Parathyroid adenoma (tissue), 2 donors: Measurements from ENCODE around the gene TMEM108.

Experiments used
- H2AFZ ChIP-seq: fragments of 300-600 bp; sonication (generic); one replicate; pipeline ENCODE4 v1.7.0; 2017; ENCODE audit warnings: antibody characterized with exemption, mild to moderate bottlenecking
- H3K27ac ChIP-seq: fragments of 300-600 bp; sonication (generic); one replicate; pipeline ENCODE4 v1.7.0; 2017
- H3K27me3 ChIP-seq: fragments of 300-600 bp; sonication (generic); one replicate; pipeline ENCODE4 v1.7.0; 2017; ENCODE audit warnings: low read length; ENCODE audit not compliant: control insufficient read depth, insufficient read depth
- H3K36me3 ChIP-seq: fragments of 300-600 bp; sonication (generic); one replicate; pipeline ENCODE4 v1.7.0; 2017; ENCODE audit warnings: low read length; ENCODE audit not compliant: control insufficient read depth, insufficient read depth
- H3K4me1 ChIP-seq: fragments of 300-600 bp; sonication (generic); one replicate; pipeline ENCODE4 v1.7.0; 2017; ENCODE audit warnings: control low read depth
- H3K4me2 ChIP-seq: fragments of 300-600 bp; sonication (generic); one replicate; pipeline ENCODE4 v1.7.0; 2017; ENCODE audit warnings: low read length
- H3K4me3 ChIP-seq: fragments of 300-600 bp; sonication (generic); one replicate; pipeline ENCODE4 v1.7.0; 2017; ENCODE audit warnings: low read depth, low read length
- H3K79me2 ChIP-seq: fragments of 300-600 bp; sonication (generic); one replicate; pipeline ENCODE4 v1.7.0; 2017; ENCODE audit warnings: control low read depth
- H3K9ac ChIP-seq: fragments of 300-600 bp; sonication (generic); one replicate; pipeline ENCODE4 v1.7.0; 2017; ENCODE audit warnings: mild to moderate bottlenecking
- H3K9me3 ChIP-seq: fragments of 300-600 bp; sonication (generic); one replicate; pipeline ENCODE4 v1.7.0; 2017; ENCODE audit warnings: low read length; ENCODE audit not compliant: control insufficient read depth
- CTCF ChIP-seq: fragments of 300-600 bp; sonication (generic); IDR thresholded peaks from one replicate; pipeline ENCODE4 v1.7.0; 2017; ENCODE audit warnings: antibody characterized with exemption, mild to moderate bottlenecking
- donor health status: primary hyperparathyroidism.

Gene TMEM108

GRCh38 chr3:133419151-133419909 is 381.1 kb downstream of the TMEM108 start:
- no peaks in the 10 kb centered on the region for H3K9me3 ChIP-seq
- H2AFZ ChIP-seq = no peak overlapping the region
- TF ChIP-seq CTCF = no peak

GRCh38 chr3:133424937-133425869 is 387.0 kb downstream of the TMEM108 start:
- TF ChIP-seq CTCF = no peak
- H3K27ac ChIP-seq = no peak overlapping the region
- no peak overlapping the region for H3K4me3 ChIP-seq
- no peak overlapping the region for H2AFZ ChIP-seq
- no peaks in the 10 kb centered on the region for H3K79me2 ChIP-seq
- H3K36me3 ChIP-seq = no peaks in the 10 kb centered on the region
- H3K9ac ChIP-seq = no peak overlapping the region
- no peaks in the 10 kb centered on the region for H3K9me3 ChIP-seq
- no peak overlapping the region for H3K4me2 ChIP-seq
- no peaks in the 10 kb centered on the region for H3K4me1 ChIP-seq
- H3K27me3 ChIP-seq = no peaks in the 10 kb centered on the region

More at GRCh38 chr3:133419151-133419909, 381.1 kb downstream of the TMEM108 start:
- no peaks in the 10 kb centered on the region for H3K27me3 ChIP-seq
- no peaks in the 10 kb centered on the region for H3K79me2 ChIP-seq
- no peaks in the 10 kb centered on the region for H3K4me1 ChIP-seq
- no peak overlapping the region for H3K4me2 ChIP-seq
- no peak overlapping the region for H3K9ac ChIP-seq
- H3K36me3 ChIP-seq = no peaks in the 10 kb centered on the region
- H3K27ac ChIP-seq = no peak overlapping the region
- no peak overlapping the region for H3K4me3 ChIP-seq

- H3K4me3 ChIP-seq = no peak overlapping the region
- H2AFZ ChIP-seq = no peak overlapping the region
- H3K27me3 ChIP-seq = no peaks in the 10 kb centered on the region
- H3K79me2 ChIP-seq = no peaks in the 10 kb centered on the region
- no peak overlapping the region for H3K27ac ChIP-seq
- TF ChIP-seq CTCF = no peak
- no peak overlapping the region for H3K4me2 ChIP-seq
- no peaks in the 10 kb centered on the region for H3K36me3 ChIP-seq
- H3K4me1 ChIP-seq = no peaks in the 10 kb centered on the region
- no peaks in the 10 kb centered on the region for H3K9me3 ChIP-seq
- H3K9ac ChIP-seq = no peak overlapping the region
These were observed 387.7 kb downstream of the TMEM108 start for GRCh38 chr3:133425898-133426297.

GRCh38 chr3:133426721-133427120 is 388.5 kb downstream of the TMEM108 start:
- Histone ChIP-seq H3K36me3 (no peaks in the 10 kb centered on the region), H3K27ac (no peak overlapping the region), H2AFZ (no peak overlapping the region), H3K9ac (no peak overlapping the region), H3K4me2 (no peak overlapping the region), H3K79me2 (no peaks in the 10 kb centered on the region), H3K4me3 (no peak overlapping the region), H3K4me1 (no peaks in the 10 kb centered on the region), H3K27me3 (no peaks in the 10 kb centered on the region), H3K9me3 (no peaks in the 10 kb centered on the region)
- no peak for TF ChIP-seq CTCF
